NCI-H1105 treated with DMSO at 0.1 percent for 48 hours (cell line): ENCODE measurements around the gene USP51.
"Not testable (repeated sequence)": the region's sequence is repeated elsewhere in the genome, so short reads cannot be mapped to it uniquely, and the experiment has no call there.

Experiments used
- DNase-seq: peaks from one replicate; lab custom pipeline; 2025; lab: John Stamatoyannopoulos, UW

Gene USP51

GRCh38 chrX:55489314-55490009 is at the start of gene USP51:
Gene USP51, minus strand, starts transcription at chrX:55489848. Its CDS starts 909 bp downstream, at chrX:55488939.
- DNase-seq: peak; percentile 14

- no peak for DNase-seq
Measured at GRCh38 chrX:55524487-55524886, 34.8 kb upstream of the USP51 start.

- no peak for DNase-seq
Measured at GRCh38 chrX:55523356-55523755, 33.7 kb upstream of the USP51 start.

- DNase-seq: no peak
Measured at GRCh38 chrX:55522596-55523276, 33.1 kb upstream of the USP51 start.

GRCh38 chrX:55521687-55522086 is 32.0 kb upstream of the USP51 start:
- no peak for DNase-seq

- not testable (repeated sequence) for DNase-seq
Measured at GRCh38 chrX:55516794-55517481, 27.3 kb upstream of the USP51 start.

GRCh38 chrX:55513045-55513737 is 23.5 kb upstream of the USP51 start:
- DNase-seq: not testable (repeated sequence)

GRCh38 chrX:55508410-55509152 is 18.9 kb upstream of the USP51 start:
- not testable (repeated sequence) for DNase-seq

- DNase-seq: not testable (repeated sequence)
Measured at GRCh38 chrX:55507699-55508098, 18.1 kb upstream of the USP51 start.

- DNase-seq: not testable (repeated sequence)
Measured at GRCh38 chrX:55507010-55507409, 17.4 kb upstream of the USP51 start.

- no peak for DNase-seq
Measured at GRCh38 chrX:55490974-55491373, 1.3 kb upstream of the USP51 start.

- no peak for DNase-seq
Measured at GRCh38 chrX:55490121-55490520, 473 bp upstream of the USP51 start.

GRCh38 chrX:55488593-55489313 is 895 bp downstream of the USP51 start:
- peak; percentile 56 for DNase-seq

GRCh38 chrX:55488006-55488592 is 1.5 kb downstream of the USP51 start:
- DNase-seq: no peak

GRCh38 chrX:55487143-55487542 is 2.5 kb downstream of the USP51 start:
- DNase-seq: no peak

GRCh38 chrX:55486736-55487135 is 2.9 kb downstream of the USP51 start:
- no peak for DNase-seq

- DNase-seq: no peak
Measured at GRCh38 chrX:55484948-55485347, 4.7 kb downstream of the USP51 start.

- DNase-seq: no peak
Measured at GRCh38 chrX:55480390-55481062, 9.1 kb downstream of the USP51 start.

- not testable (repeated sequence) for DNase-seq
Measured at GRCh38 chrX:55479956-55480355, 9.7 kb downstream of the USP51 start.

GRCh38 chrX:55465791-55466190 is 23.9 kb downstream of the USP51 start:
- DNase-seq: not testable (repeated sequence)
